Fibroblast of the aortic adventitia (primary cell): ENCODE measurements around the gene PTTG1. TPM values are rescaled to one million over a fixed set of nuclear protein-coding genes. Genes with fewer than 3 reads are reported as not detected.
A peak's percentile ranks its signal among the peaks of the same experiment; 100 is the strongest.

Experiments
- DNase-seq: peaks from one replicate; pipeline ENCODE4 v3.0.0-alpha.2; 2010; ENCODE audit warnings: low read depth
- H3K4me3 ChIP-seq: 2 replicates; pipeline ENCODE4 v1.5.1; 2011; ENCODE audit warnings: low read depth, mild to moderate bottlenecking, control low read depth, low read length, moderate library complexity
- CTCF ChIP-seq: IDR thresholded peaks from 2 replicates; pipeline ENCODE4 v1.5.1; 2011; ENCODE audit warnings: mild to moderate bottlenecking, low read length, control low read depth, inconsistent platforms; ENCODE audit not compliant: insufficient read depth
- total RNA-seq: library from RNA; depleted of rRNA; stranded (reverse); fragments of >200 nt; gene quantifications from 2 replicates; pipeline ENCODE4 v1.2.3, GENCODE V29; 2012; ENCODE audit warnings: low replicate concordance

PTTG1 gene
- total RNA-seq, 1 donor: 107 TPM

GRCh38 chr5:160419458-160420330 is 2.0 kb upstream of the PTTG1 start:
- no peak for TF ChIP-seq CTCF
- H3K4me3 ChIP-seq: peak overlapping the region; percentile 99
- no peak for DNase-seq

DNA sequence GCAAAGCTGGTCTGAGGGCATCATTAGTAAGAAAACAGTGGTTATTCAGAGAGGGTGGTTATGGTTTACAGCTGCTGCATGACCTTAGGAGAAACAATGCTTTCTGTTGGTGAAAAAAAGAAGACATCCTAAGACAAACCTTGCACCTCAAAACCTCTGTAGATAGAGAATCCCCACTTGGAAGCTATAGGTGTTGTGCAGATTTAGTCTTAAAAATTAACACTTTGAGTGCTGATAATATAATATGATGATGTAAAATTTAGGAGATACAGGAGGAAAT is 1.4 kb upstream of the PTTG1 start:
- DNase-seq: no peak
- no peak for TF ChIP-seq CTCF
- no peak overlapping the region for H3K4me3 ChIP-seq

- no peak for DNase-seq
- peak overlapping the region; percentile 73 for H3K4me3 ChIP-seq
- no peak for TF ChIP-seq CTCF
Measured at GRCh38 chr5:160423099-160423498, 1.4 kb downstream of the PTTG1 start.

GRCh38 chr5:160427607-160428006 is 6.0 kb downstream of the PTTG1 start:
- DNase-seq: no peak
- no peak for TF ChIP-seq CTCF
- H3K4me3 ChIP-seq: no peak overlapping the region

DNA sequence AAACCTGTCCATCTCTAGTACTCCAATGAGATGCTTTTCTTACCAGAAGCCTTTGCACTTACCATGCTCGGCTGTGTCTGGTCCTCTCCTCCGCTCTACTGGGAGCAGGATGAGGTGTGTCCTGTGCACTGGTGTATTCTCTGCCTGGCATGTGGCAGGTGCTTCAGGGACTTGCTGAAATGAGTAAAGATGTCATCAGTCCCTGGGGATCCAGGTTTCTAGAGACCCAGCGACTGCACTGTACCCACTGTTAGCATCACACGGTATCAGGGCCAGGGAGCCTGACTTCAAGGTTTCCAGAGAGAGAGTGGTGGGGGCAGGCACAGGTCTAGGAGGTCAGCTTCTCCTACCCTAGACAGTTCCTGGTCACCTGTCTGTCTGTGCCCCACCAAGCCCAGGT is 10.5 kb downstream of the PTTG1 start:
- no peak for TF ChIP-seq CTCF
- DNase-seq: no peak
- no peak overlapping the region for H3K4me3 ChIP-seq

- no peak overlapping the region for H3K4me3 ChIP-seq
- TF ChIP-seq CTCF: no peak
- DNase-seq: no peak
Measured at GRCh38 chr5:160432787-160433186, 11.1 kb downstream of the PTTG1 start.
